HG02943 (cell line): ENCODE measurements around the gene MINDY4.

ENCODE experiments used
- ATAC-seq: cut with Tn5 transposase; IDR thresholded peaks from one replicate; pipeline ENCODE4 v1.9.1; 2021; ENCODE audit warnings: mild to moderate bottlenecking, low read depth, moderate library complexity; ENCODE audit not compliant: unreplicated experiment

MINDY4 gene

GRCh38 chr7:30771174-30771879 lies at the start of gene MINDY4:
MINDY4 (plus strand) TSS chr7:30771417; CDS start chr7:30771494, 77 bp downstream.
- ATAC-seq, result peak; percentile 87

- ATAC-seq, result no peak
Observed at GRCh38 chr7:30722187-30722586, 49.0 kb upstream of the MINDY4 start.

- no peak for ATAC-seq
Observed at GRCh38 chr7:30722671-30723070, 48.5 kb upstream of the MINDY4 start.

GRCh38 chr7:30723776-30724175 lies 47.4 kb upstream of the MINDY4 start:
- ATAC-seq, result no peak

- no peak for ATAC-seq
Observed at GRCh38 chr7:30726296-30727006, 44.8 kb upstream of the MINDY4 start.

GRCh38 chr7:30727061-30727945 lies 43.9 kb upstream of the MINDY4 start:
- no peak for ATAC-seq

- no peak for ATAC-seq
Observed at GRCh38 chr7:30728591-30729100, 42.6 kb upstream of the MINDY4 start.

GRCh38 chr7:30729642-30730041 lies 41.6 kb upstream of the MINDY4 start:
- no peak for ATAC-seq

GRCh38 chr7:30730097-30730496 lies 41.1 kb upstream of the MINDY4 start:
- ATAC-seq, result no peak

GRCh38 chr7:30730996-30731395 lies 40.2 kb upstream of the MINDY4 start:
- ATAC-seq, result no peak

- ATAC-seq, result no peak
Observed at GRCh38 chr7:30731581-30731980, 39.6 kb upstream of the MINDY4 start.

GRCh38 chr7:30732606-30733005 lies 38.6 kb upstream of the MINDY4 start:
- no peak for ATAC-seq

- no peak for ATAC-seq
Observed at GRCh38 chr7:30733216-30733615, 38.0 kb upstream of the MINDY4 start.

GRCh38 chr7:30733691-30734090 lies 37.5 kb upstream of the MINDY4 start:
- ATAC-seq, result no peak

- no peak for ATAC-seq
Observed at GRCh38 chr7:30734497-30734896, 36.7 kb upstream of the MINDY4 start.

GRCh38 chr7:30735631-30736030 lies 35.6 kb upstream of the MINDY4 start:
- ATAC-seq, result no peak

- no peak for ATAC-seq
Observed at GRCh38 chr7:30736291-30736690, 34.9 kb upstream of the MINDY4 start.

- ATAC-seq, result no peak
Observed at GRCh38 chr7:30738026-30738915, 32.9 kb upstream of the MINDY4 start.

GRCh38 chr7:30739691-30740090 lies 31.5 kb upstream of the MINDY4 start:
- no peak for ATAC-seq
